GM23338 (cell line): ENCODE measurements around the gene ILK. TPM values are rescaled to one million over a fixed set of nuclear protein-coding genes. Genes with fewer than 3 reads are reported as not detected.

Source experiments
- ATAC-seq: fragments of 200-7000 bp; cut with Tn5 transposase; 3 replicates; pipeline ENCODE4 v1.9.1; 2020
- DNase-seq: peaks from one replicate; pipeline ENCODE4 v3.0.0-alpha.2; 2015; ENCODE audit warnings: low spot score
- H2AFZ ChIP-seq: fragments of 200-600 bp; sonication (generic); 2 replicates; pipeline ENCODE4 v1.8.0; 2016; ENCODE audit warnings: antibody characterized with exemption, mild to moderate bottlenecking, moderate library complexity
- H3F3A ChIP-seq: fragments of 200-600 bp; sonication (generic); replicated peaks from 2 replicates; pipeline ENCODE4 v1.8.0; 2017; ENCODE audit warnings: antibody characterized with exemption, mixed run types, low read depth
- H3K27ac ChIP-seq: fragments of 200-600 bp; sonication (generic); 2 replicates; pipeline ENCODE4 v1.6.1; 2016; ENCODE audit warnings: low read depth
- H3K27me3 ChIP-seq: fragments of 200-600 bp; sonication (generic); 2 replicates; pipeline ENCODE4 v1.8.0; 2016; ENCODE audit warnings: mild to moderate bottlenecking, mixed run types, moderate library complexity; ENCODE audit not compliant: insufficient read depth
- H3K36me3 ChIP-seq: fragments of 200-600 bp; sonication (generic); 2 replicates; pipeline ENCODE4 v1.8.0; 2016; ENCODE audit warnings: mild to moderate bottlenecking; ENCODE audit not compliant: insufficient read depth
- H3K4me1 ChIP-seq: fragments of 200-600 bp; sonication (generic); 2 replicates; pipeline ENCODE4 v1.8.0; 2016; ENCODE audit warnings: mild to moderate bottlenecking, moderate library complexity; ENCODE audit not compliant: insufficient read depth
- H3K4me2 ChIP-seq: fragments of 200-600 bp; sonication (generic); 2 replicates; pipeline ENCODE4 v1.7.1; 2017; ENCODE audit warnings: mixed run types
- H3K4me3 ChIP-seq: fragments of 200-600 bp; sonication (generic); 2 replicates; pipeline ENCODE4 v1.6.1; 2016; ENCODE audit warnings: mixed run types
- H3K79me2 ChIP-seq: fragments of 200-600 bp; sonication (generic); replicated peaks from 2 replicates; pipeline ENCODE4 v1.8.0; 2017; ENCODE audit warnings: mild to moderate bottlenecking; ENCODE audit not compliant: insufficient read depth
- H3K9me2 ChIP-seq: fragments of 200-600 bp; sonication (generic); 2 replicates; pipeline ENCODE4 v1.8.0; 2017; ENCODE audit not compliant: insufficient read depth
- H4K20me1 ChIP-seq: fragments of 200-600 bp; sonication (generic); replicated peaks from 2 replicates; pipeline ENCODE4 v1.8.0; 2017; ENCODE audit warnings: mild to moderate bottlenecking; ENCODE audit not compliant: insufficient read depth
- H3K27ac Mint-ChIP-seq: 2 replicates; pipeline ENCODE4 v1.8.0; 2020; ENCODE audit warnings: inconsistent platforms, mild to moderate bottlenecking, moderate library complexity, mixed read lengths
- H3K27me3 Mint-ChIP-seq: 3 replicates; pipeline ENCODE4 v1.8.0; 2022; ENCODE audit warnings: low read depth, mild to moderate bottlenecking, moderate library complexity, mixed read lengths, inconsistent platforms; ENCODE audit not compliant: insufficient read depth, poor library complexity
- H3K36me3 Mint-ChIP-seq: 3 replicates; pipeline ENCODE4 v1.8.0; 2021; ENCODE audit warnings: low read depth, mild to moderate bottlenecking, inconsistent platforms, moderate library complexity, mixed read lengths
- H3K4me1 Mint-ChIP-seq: 3 replicates; pipeline ENCODE4 v1.8.0; 2020; ENCODE audit warnings: mild to moderate bottlenecking, inconsistent platforms, mixed read lengths
- H3K4me3 Mint-ChIP-seq: 3 replicates; pipeline ENCODE4 v1.8.0; 2021; ENCODE audit warnings: moderate library complexity, mild to moderate bottlenecking, inconsistent platforms, mixed read lengths
- H3K9me3 Mint-ChIP-seq: 3 replicates; pipeline ENCODE4 v1.8.0; 2020; ENCODE audit warnings: moderate library complexity, mild to moderate bottlenecking, inconsistent platforms, mixed read lengths
- CREB1 ChIP-seq: fragments of 250-450 bp; sonication (Bioruptor Pico); IDR thresholded peaks from 2 replicates; pipeline ENCODE4 v1.5.0; 2020; ENCODE audit warnings: low read depth, mild to moderate bottlenecking, moderate library complexity
- CTCF ChIP-seq, 2 experiments: fragments of 200-600 bp in 1 of 2; sonication (generic) in 1 of 2; conservative IDR thresholded peaks; 2 replicates each; pipeline versions ENCODE4 v1.5.1 to v1.6.1; 2016 to 2017; ENCODE audit warnings: antibody characterized with exemption in 2 of 2, low read depth in 2 of 2, mild to moderate bottlenecking in 2 of 2, moderate library complexity in 1 of 2
- EZH2 ChIP-seq: fragments of 200-600 bp; sonication (generic); IDR thresholded peaks from one replicate; pipeline ENCODE4 v1.8.0; 2017; ENCODE audit warnings: antibody characterized with exemption, mild to moderate bottlenecking, low read depth; ENCODE audit not compliant: unreplicated experiment
- EZH2phosphoT487 ChIP-seq: fragments of 200-600 bp; sonication (generic); IDR thresholded peaks from one replicate; pipeline ENCODE4 v1.8.1; 2018; ENCODE audit warnings: antibody characterized with exemption; ENCODE audit not compliant: unreplicated experiment
- JUNB ChIP-seq: IDR thresholded peaks from one replicate; pipeline ENCODE4 v1.6.1; 2016; ENCODE audit warnings: antibody characterized with exemption; ENCODE audit not compliant: unreplicated experiment
- NANOG ChIP-seq: IDR thresholded peaks from 2 replicates; pipeline ENCODE4 v1.6.1; 2016; ENCODE audit warnings: antibody characterized with exemption, borderline replicate concordance
- POLR2AphosphoS5 ChIP-seq: IDR thresholded peaks from 2 replicates; pipeline ENCODE4 v1.6.1; 2016; ENCODE audit warnings: antibody characterized with exemption, low read depth
- STAT1 ChIP-seq: IDR thresholded peaks from one replicate; pipeline ENCODE4 v1.6.1; 2016; ENCODE audit warnings: antibody characterized with exemption; ENCODE audit not compliant: unreplicated experiment
- ZNF114 ChIP-seq: fragments of 250-450 bp; sonication (Bioruptor Pico); IDR thresholded peaks from 2 replicates; pipeline ENCODE4 v1.5.0; 2020; ENCODE audit warnings: mild to moderate bottlenecking, moderate library complexity
- ZNF331 ChIP-seq: fragments of 250-450 bp; sonication (Bioruptor Pico); IDR thresholded peaks from 2 replicates; pipeline ENCODE4 v1.5.0; 2020; ENCODE audit warnings: low read depth, mild to moderate bottlenecking, moderate library complexity
- polyA plus RNA-seq: library from polyadenylated mRNA; unstranded; fragments of >200 nt; fragmentation: Nextera tagmentation; extraction: Ambion mirVana; gene quantifications from 2 replicates; pipeline ENCODE4 v1.2.1, GENCODE V29; 2016
- total RNA-seq: library from RNA; depleted of rRNA; stranded (reverse); fragments of >200 nt; shearing (Covaris generic); gene quantifications from 2 replicates; pipeline ENCODE4 v1.2.3, GENCODE V29; 2014
- TF ChIP-seq, protein P1 (sequence below): IDR thresholded peaks from one replicate; pipeline ENCODE4 v1.6.1; 2018; ENCODE audit warnings: antibody characterized with exemption; ENCODE audit not compliant: unreplicated experiment
- TF ChIP-seq, protein P2 (sequence below): fragments of 250-450 bp; sonication (Bioruptor Pico); IDR thresholded peaks from 2 replicates; pipeline ENCODE4 v1.5.0; 2020; ENCODE audit warnings: mild to moderate bottlenecking, moderate library complexity
- TF ChIP-seq, protein P3 (sequence below): IDR thresholded peaks from 2 replicates; pipeline ENCODE4 v1.6.1; 2016; ENCODE audit warnings: antibody characterized with exemption

Gene ILK
- total and polyA plus RNA-seq, 2 experiments from 2014 or later = 62.6 to 91.0 TPM

DNA sequence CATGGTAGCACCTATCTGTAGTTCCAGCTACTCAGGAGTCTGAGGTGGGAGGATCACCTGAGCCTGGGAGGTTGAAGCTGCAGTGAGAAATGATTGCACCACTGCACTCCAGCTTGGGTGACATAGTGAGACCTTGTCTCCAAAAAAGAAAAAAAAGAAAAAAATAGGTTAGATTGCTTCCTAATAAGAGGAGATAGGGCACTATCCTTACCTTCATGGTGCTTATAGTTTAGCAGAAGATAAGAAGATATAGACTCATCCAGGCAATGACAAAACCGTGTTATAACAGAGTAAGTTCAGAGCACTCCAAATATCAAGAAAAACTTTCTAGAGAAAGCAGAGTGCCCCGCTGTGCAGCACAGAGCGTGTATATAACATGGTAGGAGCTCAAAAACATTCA, 42.3 kb upstream of the ILK start:
- Mint-ChIP-seq H3K27ac (no peak overlapping the region), H3K4me3 (no peak overlapping the region), H3K36me3 (peaks cover 3% of the 10 kb centered on the region; the same call in 1 of the 3 replicates), H3K27me3 (peaks cover 1% of the 10 kb centered on the region), H3K4me1 (peaks cover 25% of the 10 kb centered on the region), H3K9me3 (no peaks in the 10 kb centered on the region)
- H2AFZ ChIP-seq = no peak overlapping the region
- no peak for TF ChIP-seq CTCF (conservative IDR thresholded peaks at IDR 0.05; ENCODE audit: low read depth in 2 of 2)
- no peak for TF ChIP-seq EZH2phosphoT487
- no peak for TF ChIP-seq STAT1
- TF ChIP-seq, protein P1, sequence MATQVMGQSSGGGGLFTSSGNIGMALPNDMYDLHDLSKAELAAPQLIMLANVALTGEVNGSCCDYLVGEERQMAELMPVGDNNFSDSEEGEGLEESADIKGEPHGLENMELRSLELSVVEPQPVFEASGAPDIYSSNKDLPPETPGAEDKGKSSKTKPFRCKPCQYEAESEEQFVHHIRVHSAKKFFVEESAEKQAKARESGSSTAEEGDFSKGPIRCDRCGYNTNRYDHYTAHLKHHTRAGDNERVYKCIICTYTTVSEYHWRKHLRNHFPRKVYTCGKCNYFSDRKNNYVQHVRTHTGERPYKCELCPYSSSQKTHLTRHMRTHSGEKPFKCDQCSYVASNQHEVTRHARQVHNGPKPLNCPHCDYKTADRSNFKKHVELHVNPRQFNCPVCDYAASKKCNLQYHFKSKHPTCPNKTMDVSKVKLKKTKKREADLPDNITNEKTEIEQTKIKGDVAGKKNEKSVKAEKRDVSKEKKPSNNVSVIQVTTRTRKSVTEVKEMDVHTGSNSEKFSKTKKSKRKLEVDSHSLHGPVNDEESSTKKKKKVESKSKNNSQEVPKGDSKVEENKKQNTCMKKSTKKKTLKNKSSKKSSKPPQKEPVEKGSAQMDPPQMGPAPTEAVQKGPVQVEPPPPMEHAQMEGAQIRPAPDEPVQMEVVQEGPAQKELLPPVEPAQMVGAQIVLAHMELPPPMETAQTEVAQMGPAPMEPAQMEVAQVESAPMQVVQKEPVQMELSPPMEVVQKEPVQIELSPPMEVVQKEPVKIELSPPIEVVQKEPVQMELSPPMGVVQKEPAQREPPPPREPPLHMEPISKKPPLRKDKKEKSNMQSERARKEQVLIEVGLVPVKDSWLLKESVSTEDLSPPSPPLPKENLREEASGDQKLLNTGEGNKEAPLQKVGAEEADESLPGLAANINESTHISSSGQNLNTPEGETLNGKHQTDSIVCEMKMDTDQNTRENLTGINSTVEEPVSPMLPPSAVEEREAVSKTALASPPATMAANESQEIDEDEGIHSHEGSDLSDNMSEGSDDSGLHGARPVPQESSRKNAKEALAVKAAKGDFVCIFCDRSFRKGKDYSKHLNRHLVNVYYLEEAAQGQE = no peak
- TF ChIP-seq, protein P2, sequence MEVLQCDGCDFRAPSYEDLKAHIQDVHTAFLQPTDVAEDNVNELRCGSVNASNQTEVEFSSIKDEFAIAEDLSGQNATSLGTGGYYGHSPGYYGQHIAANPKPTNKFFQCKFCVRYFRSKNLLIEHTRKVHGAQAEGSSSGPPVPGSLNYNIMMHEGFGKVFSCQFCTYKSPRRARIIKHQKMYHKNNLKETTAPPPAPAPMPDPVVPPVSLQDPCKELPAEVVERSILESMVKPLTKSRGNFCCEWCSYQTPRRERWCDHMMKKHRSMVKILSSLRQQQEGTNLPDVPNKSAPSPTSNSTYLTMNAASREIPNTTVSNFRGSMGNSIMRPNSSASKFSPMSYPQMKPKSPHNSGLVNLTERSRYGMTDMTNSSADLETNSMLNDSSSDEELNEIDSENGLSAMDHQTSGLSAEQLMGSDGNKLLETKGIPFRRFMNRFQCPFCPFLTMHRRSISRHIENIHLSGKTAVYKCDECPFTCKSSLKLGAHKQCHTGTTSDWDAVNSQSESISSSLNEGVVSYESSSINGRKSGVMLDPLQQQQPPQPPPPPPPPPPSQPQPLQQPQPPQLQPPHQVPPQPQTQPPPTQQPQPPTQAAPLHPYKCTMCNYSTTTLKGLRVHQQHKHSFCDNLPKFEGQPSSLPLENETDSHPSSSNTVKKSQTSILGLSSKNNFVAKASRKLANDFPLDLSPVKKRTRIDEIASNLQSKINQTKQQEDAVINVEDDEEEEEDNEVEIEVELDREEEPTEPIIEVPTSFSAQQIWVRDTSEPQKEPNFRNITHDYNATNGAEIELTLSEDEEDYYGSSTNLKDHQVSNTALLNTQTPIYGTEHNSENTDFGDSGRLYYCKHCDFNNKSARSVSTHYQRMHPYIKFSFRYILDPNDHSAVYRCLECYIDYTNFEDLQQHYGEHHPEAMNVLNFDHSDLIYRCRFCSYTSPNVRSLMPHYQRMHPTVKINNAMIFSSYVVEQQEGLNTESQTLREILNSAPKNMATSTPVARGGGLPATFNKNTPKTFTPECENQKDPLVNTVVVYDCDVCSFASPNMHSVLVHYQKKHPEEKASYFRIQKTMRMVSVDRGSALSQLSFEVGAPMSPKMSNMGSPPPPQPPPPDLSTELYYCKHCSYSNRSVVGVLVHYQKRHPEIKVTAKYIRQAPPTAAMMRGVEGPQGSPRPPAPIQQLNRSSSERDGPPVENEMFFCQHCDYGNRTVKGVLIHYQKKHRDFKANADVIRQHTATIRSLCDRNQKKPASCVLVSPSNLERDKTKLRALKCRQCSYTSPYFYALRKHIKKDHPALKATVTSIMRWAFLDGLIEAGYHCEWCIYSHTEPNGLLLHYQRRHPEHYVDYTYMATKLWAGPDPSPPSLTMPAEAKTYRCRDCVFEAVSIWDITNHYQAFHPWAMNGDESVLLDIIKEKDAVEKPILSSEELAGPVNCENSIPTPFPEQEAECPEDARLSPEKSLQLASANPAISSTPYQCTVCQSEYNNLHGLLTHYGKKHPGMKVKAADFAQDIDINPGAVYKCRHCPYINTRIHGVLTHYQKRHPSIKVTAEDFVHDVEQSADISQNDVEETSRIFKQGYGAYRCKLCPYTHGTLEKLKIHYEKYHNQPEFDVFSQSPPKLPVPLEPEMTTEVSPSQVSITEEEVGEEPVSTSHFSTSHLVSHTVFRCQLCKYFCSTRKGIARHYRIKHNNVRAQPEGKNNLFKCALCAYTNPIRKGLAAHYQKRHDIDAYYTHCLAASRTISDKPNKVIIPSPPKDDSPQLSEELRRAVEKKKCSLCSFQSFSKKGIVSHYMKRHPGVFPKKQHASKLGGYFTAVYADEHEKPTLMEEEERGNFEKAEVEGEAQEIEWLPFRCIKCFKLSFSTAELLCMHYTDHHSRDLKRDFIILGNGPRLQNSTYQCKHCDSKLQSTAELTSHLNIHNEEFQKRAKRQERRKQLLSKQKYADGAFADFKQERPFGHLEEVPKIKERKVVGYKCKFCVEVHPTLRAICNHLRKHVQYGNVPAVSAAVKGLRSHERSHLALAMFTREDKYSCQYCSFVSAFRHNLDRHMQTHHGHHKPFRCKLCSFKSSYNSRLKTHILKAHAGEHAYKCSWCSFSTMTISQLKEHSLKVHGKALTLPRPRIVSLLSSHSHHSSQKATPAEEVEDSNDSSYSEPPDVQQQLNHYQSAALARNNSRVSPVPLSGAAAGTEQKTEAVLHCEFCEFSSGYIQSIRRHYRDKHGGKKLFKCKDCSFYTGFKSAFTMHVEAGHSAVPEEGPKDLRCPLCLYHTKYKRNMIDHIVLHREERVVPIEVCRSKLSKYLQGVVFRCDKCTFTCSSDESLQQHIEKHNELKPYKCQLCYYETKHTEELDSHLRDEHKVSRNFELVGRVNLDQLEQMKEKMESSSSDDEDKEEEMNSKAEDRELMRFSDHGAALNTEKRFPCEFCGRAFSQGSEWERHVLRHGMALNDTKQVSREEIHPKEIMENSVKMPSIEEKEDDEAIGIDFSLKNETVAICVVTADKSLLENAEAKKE (CRISPR knock-in tag) = no peak
- TF ChIP-seq EZH2 = no peak
- TF ChIP-seq CREB1 = no peak
- no peak for TF ChIP-seq POLR2AphosphoS5
- no peak for TF ChIP-seq ZNF114 (CRISPR knock-in tag)
- TF ChIP-seq JUNB = no peak
- TF ChIP-seq NANOG = no peak
- no peak for TF ChIP-seq ZNF331
- TF ChIP-seq, protein P3, sequence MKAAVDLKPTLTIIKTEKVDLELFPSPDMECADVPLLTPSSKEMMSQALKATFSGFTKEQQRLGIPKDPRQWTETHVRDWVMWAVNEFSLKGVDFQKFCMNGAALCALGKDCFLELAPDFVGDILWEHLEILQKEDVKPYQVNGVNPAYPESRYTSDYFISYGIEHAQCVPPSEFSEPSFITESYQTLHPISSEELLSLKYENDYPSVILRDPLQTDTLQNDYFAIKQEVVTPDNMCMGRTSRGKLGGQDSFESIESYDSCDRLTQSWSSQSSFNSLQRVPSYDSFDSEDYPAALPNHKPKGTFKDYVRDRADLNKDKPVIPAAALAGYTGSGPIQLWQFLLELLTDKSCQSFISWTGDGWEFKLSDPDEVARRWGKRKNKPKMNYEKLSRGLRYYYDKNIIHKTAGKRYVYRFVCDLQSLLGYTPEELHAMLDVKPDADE = no peak
- no peaks in the 10 kb centered on the region for H3K36me3 ChIP-seq
- H3K79me2 ChIP-seq = no peaks in the 10 kb centered on the region
- H3K9me2 ChIP-seq = no peaks in the 10 kb centered on the region
- no peak overlapping the region for H3K4me3 ChIP-seq
- no peaks in the 10 kb centered on the region for H4K20me1 ChIP-seq
- no peaks in the 10 kb centered on the region for H3F3A ChIP-seq
- H3K27ac ChIP-seq = no peak overlapping the region
- H3K4me2 ChIP-seq = no peak overlapping the region
- no peak for ATAC-seq
- H3K4me1 ChIP-seq = peaks cover 6% of the 10 kb centered on the region; the same call in 1 of the 2 replicates
- no peak for DNase-seq
- H3K27me3 ChIP-seq = no peaks in the 10 kb centered on the region
